Muscle layer of duodenum (tissue), 2 donors: ENCODE data around the gene SETBP1.

Experiments used
- H3K27ac ChIP-seq: one replicate; pipeline ENCODE4 v1.7.0; 2013; ENCODE audit warnings: mild to moderate bottlenecking, low read length
- H3K27me3 ChIP-seq: one replicate; pipeline ENCODE4 v1.7.0; 2013; ENCODE audit warnings: low read depth, mild to moderate bottlenecking, control low read depth, low read length
- H3K36me3 ChIP-seq, 2 donors: one replicate each; pipeline ENCODE4 v1.7.0; 2013; ENCODE audit warnings: low read length in 2 of 2, control low read depth in 1 of 2, mild to moderate bottlenecking in 1 of 2; ENCODE audit not compliant: insufficient read depth in 2 of 2, control insufficient read depth in 1 of 2
- H3K4me1 ChIP-seq, 2 donors: one replicate each; pipeline ENCODE4 v1.7.0; 2013; ENCODE audit warnings: low read length in 2 of 2, mild to moderate bottlenecking in 2 of 2, control low read depth in 1 of 2, moderate library complexity in 1 of 2; ENCODE audit not compliant: insufficient read depth in 2 of 2, control insufficient read depth in 1 of 2
- H3K4me3 ChIP-seq, 2 donors: one replicate each; pipeline ENCODE4 v1.7.0; 2013; ENCODE audit warnings: low read length in 2 of 2, low read depth in 1 of 2, mild to moderate bottlenecking in 1 of 2
- H3K9me3 ChIP-seq, 2 donors: one replicate each; pipeline ENCODE4 v1.7.0; 2013; ENCODE audit warnings: low read length in 2 of 2, control low read depth in 1 of 2, mild to moderate bottlenecking in 1 of 2; ENCODE audit not compliant: control insufficient read depth in 1 of 2
- donor health status: healthy.

The SETBP1 gene

GRCh38 chr18:44967599-44967998 lies 286.9 kb downstream of the SETBP1 start:
- no peak overlapping the region for H3K27ac ChIP-seq
- no peaks in the 10 kb centered on the region for H3K27me3 ChIP-seq
- no peaks in the 10 kb centered on the region for H3K4me1 ChIP-seq
- no peak overlapping the region for H3K4me3 ChIP-seq
- no peaks in the 10 kb centered on the region for H3K9me3 ChIP-seq
- no peaks in the 10 kb centered on the region for H3K36me3 ChIP-seq

GRCh38 chr18:44968336-44968735 lies 287.6 kb downstream of the SETBP1 start:
- no peaks in the 10 kb centered on the region for H3K9me3 ChIP-seq
- H3K4me1 ChIP-seq: no peaks in the 10 kb centered on the region
- H3K27me3 ChIP-seq: no peaks in the 10 kb centered on the region
- H3K4me3 ChIP-seq: no peak overlapping the region
- no peaks in the 10 kb centered on the region for H3K36me3 ChIP-seq
- no peak overlapping the region for H3K27ac ChIP-seq

DNA sequence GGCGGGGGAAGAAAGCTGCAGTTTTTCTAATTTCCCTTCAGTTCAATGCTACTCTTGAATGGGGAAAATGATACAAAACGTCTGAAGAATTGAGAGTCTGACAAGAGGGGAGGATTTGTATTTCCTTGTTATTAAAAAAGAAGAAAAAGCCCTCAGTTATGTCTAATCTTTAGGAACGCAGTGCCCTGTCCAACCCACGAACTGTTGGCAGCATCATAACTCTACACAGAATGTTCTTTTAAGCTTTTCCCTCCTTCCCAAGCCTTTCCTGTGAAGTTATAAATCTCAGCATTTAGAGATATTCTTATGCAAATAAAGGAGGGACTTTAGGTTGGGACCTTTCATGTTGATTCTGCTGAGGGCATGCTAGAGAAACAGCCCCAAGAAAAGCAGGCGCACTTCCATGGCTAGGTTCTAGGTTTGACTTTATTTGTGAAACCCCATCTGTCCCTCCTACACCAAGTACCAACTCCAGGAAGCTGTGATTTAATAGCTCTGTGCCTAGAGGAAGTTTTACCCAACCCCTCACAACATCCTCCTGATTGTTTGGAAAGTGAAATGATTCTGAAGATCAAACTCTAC lies 288.6 kb downstream of the SETBP1 start:
- Histone ChIP-seq H3K4me1 (no peaks in the 10 kb centered on the region), H3K27me3 (no peaks in the 10 kb centered on the region), H3K4me3 (no peak overlapping the region), H3K36me3 (no peaks in the 10 kb centered on the region), H3K27ac (no peak overlapping the region), H3K9me3 (no peaks in the 10 kb centered on the region)

DNA sequence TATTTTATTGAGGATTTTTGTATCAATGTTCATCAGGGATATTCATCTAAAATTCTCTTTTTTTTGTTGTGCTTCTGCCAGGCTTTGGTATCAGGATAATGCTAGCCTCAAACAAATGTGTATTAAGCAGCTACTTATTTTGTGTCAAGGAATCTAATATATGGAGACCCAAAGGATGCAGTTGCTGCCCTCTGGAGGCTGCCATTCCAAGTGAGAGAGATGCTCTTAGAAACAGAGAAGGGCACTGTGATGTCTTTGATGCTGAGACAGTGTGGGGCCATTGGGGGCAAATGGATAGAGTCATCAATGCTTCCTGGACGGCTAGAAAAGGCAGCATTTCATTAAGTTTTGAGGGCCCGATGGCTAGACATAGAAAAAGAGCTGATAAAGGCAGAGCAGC lies 292.6 kb downstream of the SETBP1 start:
- H3K4me3 ChIP-seq: no peak overlapping the region
- H3K27me3 ChIP-seq: no peaks in the 10 kb centered on the region
- H3K9me3 ChIP-seq: no peaks in the 10 kb centered on the region
- H3K27ac ChIP-seq: no peak overlapping the region
- no peaks in the 10 kb centered on the region for H3K4me1 ChIP-seq
- no peaks in the 10 kb centered on the region for H3K36me3 ChIP-seq

- Histone ChIP-seq H3K27me3 (no peaks in the 10 kb centered on the region), H3K36me3 (no peaks in the 10 kb centered on the region), H3K4me3 (no peak overlapping the region), H3K9me3 (no peaks in the 10 kb centered on the region), H3K4me1 (no peaks in the 10 kb centered on the region), H3K27ac (no peak overlapping the region)
Measured at GRCh38 chr18:44974174-44974573, 293.5 kb downstream of the SETBP1 start.

DNA sequence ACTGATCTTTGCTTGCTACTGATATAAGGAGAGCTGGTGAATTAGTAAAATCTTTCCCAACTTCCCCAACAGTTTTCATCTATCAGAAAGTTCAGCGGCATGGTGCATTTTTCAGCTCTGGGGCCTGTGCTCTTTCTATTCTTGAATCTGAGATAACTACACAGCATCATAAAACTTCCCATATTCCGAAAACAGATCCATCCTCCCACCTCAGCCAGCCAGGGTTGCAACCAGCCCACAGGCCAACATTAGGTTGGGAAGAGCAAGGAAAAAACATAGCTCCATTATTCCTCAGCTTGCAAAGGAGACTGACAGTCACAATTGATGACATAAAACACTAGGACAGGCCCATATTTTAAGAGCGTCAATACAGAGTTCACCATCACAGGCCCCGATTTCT lies 297.2 kb downstream of the SETBP1 start:
- Histone ChIP-seq H3K27ac (no peak overlapping the region), H3K4me3 (no peak overlapping the region), H3K27me3 (no peaks in the 10 kb centered on the region), H3K36me3 (no peaks in the 10 kb centered on the region), H3K4me1 (no peaks in the 10 kb centered on the region), H3K9me3 (no peaks in the 10 kb centered on the region)

GRCh38 chr18:44979748-44980147 lies 299.1 kb downstream of the SETBP1 start:
- Histone ChIP-seq H3K4me3 (no peak overlapping the region), H3K27ac (no peak overlapping the region), H3K27me3 (no peaks in the 10 kb centered on the region), H3K36me3 (no peaks in the 10 kb centered on the region), H3K4me1 (no peaks in the 10 kb centered on the region), H3K9me3 (no peaks in the 10 kb centered on the region)

DNA sequence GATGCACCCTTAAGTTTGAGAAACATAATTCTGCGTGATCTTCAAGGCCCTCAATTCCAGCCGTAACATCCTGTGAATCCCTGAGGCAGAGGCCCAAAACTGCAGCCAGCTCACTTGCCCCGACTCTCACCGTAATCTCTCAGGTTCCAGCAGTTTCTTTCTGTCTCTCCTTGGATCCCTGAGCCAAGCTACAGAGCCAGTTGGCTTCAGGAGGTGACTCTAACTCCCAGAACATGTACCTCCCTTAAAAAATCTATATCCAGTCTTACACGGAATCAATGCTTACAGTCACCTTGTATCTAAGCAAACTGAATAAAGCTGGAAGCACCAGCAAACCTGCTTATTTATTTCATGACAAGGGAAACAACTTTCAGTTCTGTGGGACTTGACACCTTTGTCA lies 300.4 kb downstream of the SETBP1 start:
- no peaks in the 10 kb centered on the region for H3K36me3 ChIP-seq
- no peaks in the 10 kb centered on the region for H3K27me3 ChIP-seq
- H3K4me1 ChIP-seq: no peaks in the 10 kb centered on the region
- H3K9me3 ChIP-seq: no peaks in the 10 kb centered on the region
- H3K4me3 ChIP-seq: no peak overlapping the region
- H3K27ac ChIP-seq: no peak overlapping the region

GRCh38 chr18:44986933-44987332 lies 306.2 kb downstream of the SETBP1 start:
- no peaks in the 10 kb centered on the region for H3K4me1 ChIP-seq
- H3K27ac ChIP-seq: no peak overlapping the region
- H3K4me3 ChIP-seq: no peak overlapping the region
- H3K9me3 ChIP-seq: no peaks in the 10 kb centered on the region
- no peaks in the 10 kb centered on the region for H3K36me3 ChIP-seq
- H3K27me3 ChIP-seq: no peaks in the 10 kb centered on the region

GRCh38 chr18:44987371-44987770 lies 306.7 kb downstream of the SETBP1 start:
- Histone ChIP-seq H3K4me1 (no peaks in the 10 kb centered on the region), H3K36me3 (no peaks in the 10 kb centered on the region), H3K27ac (no peak overlapping the region), H3K9me3 (no peaks in the 10 kb centered on the region), H3K27me3 (no peaks in the 10 kb centered on the region), H3K4me3 (no peak overlapping the region)

DNA sequence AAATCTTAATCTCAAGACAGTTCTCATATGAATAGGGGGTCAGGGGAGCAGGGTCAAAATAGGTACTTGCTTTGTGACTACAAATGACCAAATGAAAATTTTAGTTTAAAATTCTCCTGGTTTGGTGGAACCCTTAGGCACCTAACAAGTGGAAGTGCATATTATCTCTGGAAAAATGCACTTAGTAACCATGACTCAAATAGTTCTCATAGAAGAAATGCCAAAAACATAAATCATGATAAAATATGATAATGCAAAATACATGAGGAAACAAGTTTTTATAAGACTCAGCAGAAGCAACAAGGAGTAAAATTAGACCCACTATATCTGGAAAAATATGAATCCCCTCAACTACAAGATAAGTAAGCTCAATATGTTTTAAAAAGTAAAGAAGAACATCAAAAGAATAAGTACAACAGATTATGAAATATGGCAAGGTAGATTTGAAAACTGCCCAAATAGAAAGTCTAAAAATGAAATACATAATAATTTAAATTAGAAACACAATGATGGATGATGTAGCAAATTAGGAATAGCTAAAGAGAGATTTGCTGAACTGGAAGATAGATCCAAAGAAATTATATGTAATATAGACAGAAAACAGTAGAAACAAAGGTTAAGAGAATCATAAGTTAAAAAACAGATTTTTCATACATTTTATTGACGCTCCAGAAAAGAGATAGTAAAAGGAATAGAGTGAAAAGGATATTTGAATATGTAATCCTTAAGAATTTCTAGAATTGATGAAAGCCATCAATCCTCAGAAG lies 308.3 kb downstream of the SETBP1 start:
- Histone ChIP-seq H3K4me1 (no peaks in the 10 kb centered on the region), H3K9me3 (no peaks in the 10 kb centered on the region), H3K4me3 (no peak overlapping the region), H3K36me3 (no peaks in the 10 kb centered on the region), H3K27me3 (no peaks in the 10 kb centered on the region), H3K27ac (no peak overlapping the region)

GRCh38 chr18:44996261-44996660 lies 315.6 kb downstream of the SETBP1 start:
- H3K27ac ChIP-seq: no peak overlapping the region
- H3K9me3 ChIP-seq: no peaks in the 10 kb centered on the region
- H3K36me3 ChIP-seq: peaks cover 0 to 3% of the 10 kb centered on the region in 2 donors
- no peaks in the 10 kb centered on the region for H3K27me3 ChIP-seq
- no peak overlapping the region for H3K4me3 ChIP-seq
- H3K4me1 ChIP-seq: no peaks in the 10 kb centered on the region
